Activated T-cell treated with anti-CD3 and anti-CD28 coated beads, Interleukin-2, amount 50 U/mL, for 72 hours (primary cell): Measurements from ENCODE around the gene TPST2. TPM values are rescaled to one million over a fixed set of nuclear protein-coding genes. Genes with fewer than 3 reads are reported as not detected.

Experiments
- ATAC-seq, 2 donors: fragments of 150-1000 bp; cut with Tn5 transposase; replicated peaks in 1 of 2; 2 replicates each; pipeline ENCODE4 v1.10.0; 2021; ENCODE audit warnings: moderate library complexity in 2 of 2, mild to moderate bottlenecking in 1 of 2
- DNase-seq, 2 donors: peaks; one replicate each; pipeline ENCODE4 v3.0.0; 2021 to 2022; ENCODE audit warnings: mixed read lengths in 1 of 2
- H3K27ac Mint-ChIP-seq: one replicate; pipeline ENCODE4 v1.8.0; 2022; ENCODE audit warnings: mild to moderate bottlenecking, moderate library complexity, mixed read lengths
- H3K27me3 Mint-ChIP-seq: one replicate; pipeline ENCODE4 v1.8.0; 2022; ENCODE audit warnings: low read depth, mixed read lengths
- H3K36me3 Mint-ChIP-seq, 2 donors: one replicate each; pipeline ENCODE4 v1.8.0; 2022; ENCODE audit warnings: mixed read lengths in 2 of 2, mild to moderate bottlenecking in 1 of 2; ENCODE audit not compliant: insufficient read depth in 2 of 2
- H3K4me1 Mint-ChIP-seq: one replicate; pipeline ENCODE4 v1.8.0; 2022; ENCODE audit warnings: low read depth, mixed read lengths
- H3K4me3 Mint-ChIP-seq, 2 donors: one replicate each; pipeline ENCODE4 v1.8.0; 2022; ENCODE audit warnings: mild to moderate bottlenecking in 2 of 2, mixed read lengths in 2 of 2, moderate library complexity in 2 of 2
- H3K9me3 Mint-ChIP-seq, 2 donors: one replicate each; pipeline ENCODE4 v1.8.0; 2022; ENCODE audit warnings: mixed read lengths in 2 of 2
- total RNA-seq, 2 donors: library from RNA; stranded (reverse); gene quantifications; one replicate each; pipeline ENCODE4 v1.2.3, GENCODE V29; 2022

Gene TPST2
- total RNA-seq, 2 donors from 2014 or later: 19.0 to 23.2 TPM

DNA sequence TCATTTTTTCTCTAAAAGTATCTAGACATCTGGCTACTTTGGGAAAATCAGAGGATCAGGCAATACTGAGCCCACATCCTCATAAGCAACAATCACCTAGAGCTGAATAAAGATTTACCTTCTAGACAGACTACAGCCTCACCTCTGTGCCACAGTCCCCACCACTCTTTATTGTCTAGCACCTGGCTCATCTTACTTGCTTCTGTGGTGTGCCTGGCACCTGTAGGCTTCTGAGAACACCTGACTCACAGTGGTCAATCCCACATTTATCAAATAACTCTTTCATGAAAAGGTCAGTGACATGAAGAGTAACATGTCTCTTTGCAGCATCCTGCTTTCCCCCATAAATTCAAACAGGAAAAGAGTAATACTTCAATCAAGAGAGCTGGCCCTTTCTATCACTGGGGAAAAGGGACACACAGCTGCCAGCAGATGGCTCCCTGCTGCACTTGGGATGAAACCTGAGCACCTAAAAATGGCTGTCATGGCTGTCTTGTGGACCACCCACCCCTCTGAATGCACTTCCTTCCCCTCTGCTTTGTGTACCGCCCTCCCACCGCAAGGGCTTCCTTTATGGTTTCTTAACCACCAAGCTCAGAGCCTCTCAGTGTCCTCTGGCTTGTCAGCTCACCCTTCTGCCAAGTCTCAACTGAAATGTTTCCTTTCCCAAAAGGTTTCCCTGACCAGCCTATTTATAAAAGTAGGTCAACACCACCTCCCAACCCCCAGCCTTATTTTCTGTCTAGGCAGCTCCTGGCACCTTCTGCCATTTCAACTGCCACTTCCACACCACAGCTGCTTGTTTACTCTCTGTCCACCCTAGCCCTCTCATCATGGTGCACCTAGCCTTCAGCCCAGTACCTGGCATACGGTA lies 87.0 kb downstream of the TPST2 start:
- H3K4me3 Mint-ChIP-seq: peak overlapping the region; percentile 41 to 66
- H3K4me1 Mint-ChIP-seq: peaks cover 21% of the 10 kb centered on the region
- H3K27ac Mint-ChIP-seq: peak overlapping the region; percentile 93
- no peaks in the 10 kb centered on the region for H3K27me3 Mint-ChIP-seq
- DNase-seq (peak; percentile 66 to 69), ATAC-seq (peak; percentile 87 to 89)
- peaks cover 15 to 38% of the 10 kb centered on the region in 2 donors for H3K36me3 Mint-ChIP-seq
- H3K9me3 Mint-ChIP-seq: no peaks in the 10 kb centered on the region

DNA sequence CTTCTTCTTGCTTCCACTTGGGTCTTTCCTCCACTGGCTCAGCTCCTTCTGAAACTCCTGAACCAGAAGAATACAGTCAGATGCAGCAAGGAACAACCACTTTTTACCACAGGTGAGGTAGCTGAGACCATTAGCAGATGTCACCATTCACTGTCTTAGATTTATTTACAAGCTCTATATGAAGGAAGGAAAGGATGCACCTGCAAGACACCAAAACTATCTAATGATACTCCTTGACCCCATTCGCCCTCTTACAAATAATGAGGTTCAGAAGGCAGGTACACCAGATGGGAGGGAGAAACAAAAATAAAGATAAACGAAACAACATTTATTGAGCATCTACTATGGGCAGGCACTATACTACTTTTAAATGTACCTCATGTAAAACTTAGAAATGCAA lies 87.9 kb downstream of the TPST2 start:
- H3K27ac Mint-ChIP-seq: peak overlapping the region; percentile 46
- H3K36me3 Mint-ChIP-seq: peaks cover 17 to 41% of the 10 kb centered on the region in 2 donors
- peaks cover 21% of the 10 kb centered on the region for H3K4me1 Mint-ChIP-seq
- H3K4me3 Mint-ChIP-seq: no peak overlapping the region
- DNase-seq: no peak
- no peaks in the 10 kb centered on the region for H3K9me3 Mint-ChIP-seq
- no peak for ATAC-seq
- no peaks in the 10 kb centered on the region for H3K27me3 Mint-ChIP-seq

DNA sequence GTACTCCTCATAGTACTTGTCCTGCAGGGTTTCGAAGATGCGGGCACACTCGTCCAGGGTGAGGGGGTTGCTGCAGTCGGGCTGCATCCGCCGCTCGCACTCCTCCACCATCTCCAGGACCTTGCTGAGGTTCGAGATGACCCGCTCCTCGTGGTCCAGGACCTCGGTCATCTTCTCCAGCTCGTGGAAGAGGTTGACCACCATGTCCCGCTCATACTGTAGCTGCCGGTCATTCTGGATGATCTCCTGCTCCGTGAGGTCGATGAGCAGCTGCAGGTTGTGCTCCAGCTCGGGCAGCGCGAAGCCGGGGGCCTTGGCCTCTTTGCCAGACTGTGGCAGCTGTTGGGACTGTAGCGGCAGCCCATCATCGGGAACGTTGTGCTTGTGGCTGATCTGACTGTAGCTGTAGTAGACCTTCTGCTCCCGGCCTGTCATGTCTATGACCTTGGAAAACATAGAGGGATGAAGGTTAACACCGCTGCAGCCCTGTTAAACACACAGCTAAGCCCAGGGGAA lies 90.7 kb downstream of the TPST2 start:
- no peaks in the 10 kb centered on the region for H3K9me3 Mint-ChIP-seq
- no peak overlapping the region for H3K27ac Mint-ChIP-seq
- DNase-seq (no peak), ATAC-seq (no peak)
- H3K27me3 Mint-ChIP-seq: no peaks in the 10 kb centered on the region
- H3K36me3 Mint-ChIP-seq: peaks cover 16 to 37% of the 10 kb centered on the region in 2 donors
- H3K4me1 Mint-ChIP-seq: peaks cover 17% of the 10 kb centered on the region
- H3K4me3 Mint-ChIP-seq: no peak overlapping the region

DNA sequence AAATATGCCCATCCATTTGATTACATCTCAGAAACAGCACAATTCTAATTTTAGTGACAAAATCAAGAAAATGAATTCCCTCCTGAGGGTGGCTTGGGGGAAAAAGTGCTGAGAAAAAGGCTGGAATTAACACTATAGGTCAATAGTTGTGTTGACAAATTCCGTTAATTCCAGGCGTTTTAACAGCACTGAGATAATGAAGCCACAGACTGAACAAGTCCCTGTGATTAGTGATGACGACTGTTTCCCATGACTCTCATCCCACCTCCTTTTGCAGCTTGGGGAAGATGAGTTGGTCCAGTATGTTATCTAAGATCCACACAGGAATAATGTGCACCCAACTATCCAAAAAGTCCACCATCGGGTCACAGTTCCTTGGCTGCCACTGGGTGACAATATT lies 93.5 kb downstream of the TPST2 start:
- DNase-seq: no peak
- H3K36me3 Mint-ChIP-seq: peaks cover 11 to 28% of the 10 kb centered on the region in 2 donors

DNA sequence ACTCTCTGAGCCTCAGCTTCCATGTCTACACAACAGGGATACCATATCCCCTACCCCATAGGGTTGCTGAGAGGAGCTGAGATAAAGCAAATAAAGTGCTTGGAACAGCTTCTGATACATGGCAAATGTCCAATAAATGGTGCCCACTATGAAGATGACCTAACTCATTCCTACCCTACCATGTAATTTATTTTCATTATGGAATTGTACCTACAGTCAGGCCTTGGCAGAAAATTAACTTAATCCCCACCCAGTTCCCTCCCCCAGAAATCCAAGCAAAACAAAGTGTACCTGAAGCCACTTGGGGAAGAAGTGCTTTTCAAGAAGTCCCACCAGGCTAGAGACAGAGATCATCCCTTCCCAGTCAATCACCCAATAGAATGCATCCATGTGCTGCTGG lies 95.4 kb downstream of the TPST2 start:
- no peak overlapping the region for H3K27ac Mint-ChIP-seq
- no peaks in the 10 kb centered on the region for H3K27me3 Mint-ChIP-seq
- no peaks in the 10 kb centered on the region for H3K9me3 Mint-ChIP-seq
- H3K4me1 Mint-ChIP-seq: peaks cover 9% of the 10 kb centered on the region
- DNase-seq (no peak), ATAC-seq (no peak)
- H3K36me3 Mint-ChIP-seq: peaks cover 11 to 29% of the 10 kb centered on the region in 2 donors
- no peak overlapping the region for H3K4me3 Mint-ChIP-seq

More for the DNA sequence above, 93.5 kb downstream of the TPST2 start:
- ATAC-seq: no peak
- no peaks in the 10 kb centered on the region for H3K27me3 Mint-ChIP-seq
- H3K27ac Mint-ChIP-seq: no peak overlapping the region
- H3K4me3 Mint-ChIP-seq: no peak overlapping the region
- peaks cover 9% of the 10 kb centered on the region for H3K4me1 Mint-ChIP-seq
- H3K9me3 Mint-ChIP-seq: no peaks in the 10 kb centered on the region

DNA sequence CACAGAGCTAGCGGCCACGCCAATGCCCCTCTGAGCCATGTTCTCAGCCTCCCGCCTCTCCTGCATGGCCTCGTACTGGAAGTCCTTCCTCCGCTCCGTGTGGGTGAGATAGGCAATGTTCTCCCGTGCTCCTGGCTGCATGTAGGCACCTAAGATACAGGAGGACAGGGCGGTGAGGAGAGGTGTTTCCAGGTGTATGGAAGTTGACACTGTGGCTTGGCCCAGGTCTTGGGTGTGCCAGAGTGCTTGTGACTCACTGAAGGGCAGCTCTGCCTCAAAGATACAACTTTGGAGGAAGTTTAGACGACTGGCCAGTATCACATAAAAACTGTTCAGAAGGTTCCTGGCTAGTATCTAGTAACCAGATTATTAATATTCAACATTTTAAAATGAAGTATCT lies 97.7 kb downstream of the TPST2 start:
- H3K27me3 Mint-ChIP-seq: no peaks in the 10 kb centered on the region
- H3K4me1 Mint-ChIP-seq: peaks cover 9% of the 10 kb centered on the region
- no peak overlapping the region for H3K4me3 Mint-ChIP-seq
- H3K36me3 Mint-ChIP-seq: peaks cover 10 to 29% of the 10 kb centered on the region in 2 donors
- DNase-seq: no peak
- no peaks in the 10 kb centered on the region for H3K9me3 Mint-ChIP-seq
- ATAC-seq: no peak
- no peak overlapping the region for H3K27ac Mint-ChIP-seq

DNA sequence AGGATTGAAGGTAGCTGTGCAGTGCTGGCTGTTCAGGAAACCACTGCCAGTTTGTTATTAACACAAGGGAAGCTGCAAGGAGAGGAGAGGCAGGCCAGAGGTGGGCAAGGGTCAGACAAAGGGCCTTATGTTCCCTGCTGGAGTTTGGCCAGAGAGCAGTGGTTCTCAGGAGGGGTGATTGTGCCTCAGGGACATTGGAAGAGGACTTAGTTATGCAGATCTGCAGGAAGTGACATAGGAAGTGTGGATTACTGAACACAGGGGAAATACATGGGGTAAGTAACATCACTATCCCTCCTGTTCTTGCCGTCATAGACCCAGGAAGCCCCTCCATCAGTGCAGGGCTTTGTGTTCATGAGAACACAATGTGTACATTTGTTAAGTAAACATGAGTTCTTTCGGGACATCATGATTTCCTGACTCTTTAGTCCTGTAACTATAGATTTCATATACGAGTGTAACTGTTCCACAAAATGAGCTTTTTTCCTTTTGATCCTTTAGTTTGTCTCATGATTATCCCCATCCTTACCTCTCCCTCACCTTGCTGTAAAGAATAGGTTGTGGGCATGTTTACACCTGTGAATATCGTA lies 100.4 kb downstream of the TPST2 start:
- Mint-ChIP-seq H3K9me3 (no peaks in the 10 kb centered on the region), H3K4me3 (no peak overlapping the region), H3K27ac (peak overlapping the region; percentile 16), H3K4me1 (peaks cover 33% of the 10 kb centered on the region), H3K36me3 (peaks cover 7 to 25% of the 10 kb centered on the region in 2 donors), H3K27me3 (no peaks in the 10 kb centered on the region)
- ATAC-seq (no peak), DNase-seq (no peak)

DNA sequence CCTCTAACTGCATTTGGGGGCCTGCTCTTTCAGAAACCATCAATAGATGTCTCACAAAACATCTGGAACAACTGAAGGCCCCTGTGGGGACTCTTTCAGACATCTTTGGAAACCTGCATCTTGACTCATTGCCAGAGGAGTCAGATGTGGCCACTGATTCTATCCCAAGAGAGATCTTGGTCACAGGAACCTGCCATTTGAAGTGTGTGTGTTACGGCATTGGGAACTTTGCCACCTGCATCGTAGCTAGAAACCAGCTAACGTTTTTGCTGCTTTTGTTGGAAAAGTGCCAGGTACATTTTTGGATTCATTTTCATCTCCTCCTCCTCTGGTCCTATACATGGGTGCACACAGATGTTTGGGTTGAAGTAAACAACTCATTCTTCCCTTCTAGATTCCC lies 101.9 kb downstream of the TPST2 start:
- ATAC-seq: no peak
- H3K4me1 Mint-ChIP-seq: peaks cover 31% of the 10 kb centered on the region
- peaks cover 1 to 19% of the 10 kb centered on the region in 2 donors for H3K36me3 Mint-ChIP-seq
- H3K9me3 Mint-ChIP-seq: no peaks in the 10 kb centered on the region
- H3K27me3 Mint-ChIP-seq: no peaks in the 10 kb centered on the region
- peak overlapping the region; percentile 16 for H3K27ac Mint-ChIP-seq
- no peak for DNase-seq
- no peak overlapping the region for H3K4me3 Mint-ChIP-seq

DNA sequence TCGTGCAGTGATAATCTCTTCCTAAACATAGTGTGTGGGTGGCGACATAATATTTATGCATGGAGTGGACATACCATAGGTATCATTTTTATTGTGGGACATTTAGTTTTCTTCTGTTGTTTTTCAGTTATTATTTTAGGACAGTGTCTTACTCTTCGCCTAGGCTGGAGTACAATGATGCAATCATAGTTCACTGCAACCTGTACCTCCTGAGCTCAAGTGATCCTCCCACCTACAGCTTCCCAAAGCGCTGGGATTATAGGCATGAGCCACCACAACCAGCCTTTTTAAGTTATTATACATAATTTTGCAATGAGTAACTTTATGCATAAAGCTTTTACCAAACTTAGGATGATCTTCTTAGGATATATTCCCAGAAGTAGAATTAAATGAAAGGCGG lies 103.5 kb downstream of the TPST2 start:
- Mint-ChIP-seq H3K4me1 (peaks cover 47% of the 10 kb centered on the region), H3K36me3 (peaks cover 1 to 15% of the 10 kb centered on the region in 2 donors), H3K4me3 (peak overlapping the region in 1 of 2 donors; percentile 68), H3K27me3 (no peaks in the 10 kb centered on the region), H3K9me3 (no peaks in the 10 kb centered on the region), H3K27ac (peak overlapping the region; percentile 93)
- ATAC-seq: no peak
- no peak for DNase-seq

DNA sequence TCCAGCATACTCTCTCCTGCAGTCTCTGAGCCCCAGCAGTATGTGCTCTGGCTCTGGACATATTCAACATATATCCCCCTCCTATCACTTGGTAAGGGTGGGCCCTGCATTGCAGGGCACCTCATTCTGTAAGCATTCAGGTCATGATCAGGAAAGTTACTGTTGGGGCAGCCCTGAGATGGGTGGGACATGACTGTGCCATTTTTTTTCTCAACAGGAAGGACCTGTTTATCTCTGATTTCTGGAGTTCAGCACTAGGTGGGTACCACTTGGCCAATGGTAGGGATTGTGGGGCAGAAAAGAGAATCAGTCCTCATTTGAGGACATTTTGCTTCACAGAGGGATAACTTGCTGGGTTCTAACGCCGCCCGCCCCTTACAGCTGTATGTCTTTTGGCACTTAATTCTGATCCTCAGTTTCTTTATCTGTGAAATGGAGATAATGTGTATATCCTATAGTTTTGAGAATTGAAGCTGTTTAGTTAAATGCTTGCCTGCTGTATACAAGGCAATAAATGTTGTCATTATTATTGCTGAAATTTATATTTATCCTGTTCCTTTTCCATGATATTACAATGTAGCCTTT lies 104.0 kb downstream of the TPST2 start:
- Mint-ChIP-seq H3K27me3 (no peaks in the 10 kb centered on the region), H3K9me3 (no peaks in the 10 kb centered on the region), H3K36me3 (peaks cover 1 to 11% of the 10 kb centered on the region in 2 donors), H3K4me1 (peaks cover 52% of the 10 kb centered on the region), H3K27ac (peak overlapping the region; percentile 93), H3K4me3 (peak overlapping the region; percentile 90 to 95)
- DNase-seq: no peak
- no peak for ATAC-seq

DNA sequence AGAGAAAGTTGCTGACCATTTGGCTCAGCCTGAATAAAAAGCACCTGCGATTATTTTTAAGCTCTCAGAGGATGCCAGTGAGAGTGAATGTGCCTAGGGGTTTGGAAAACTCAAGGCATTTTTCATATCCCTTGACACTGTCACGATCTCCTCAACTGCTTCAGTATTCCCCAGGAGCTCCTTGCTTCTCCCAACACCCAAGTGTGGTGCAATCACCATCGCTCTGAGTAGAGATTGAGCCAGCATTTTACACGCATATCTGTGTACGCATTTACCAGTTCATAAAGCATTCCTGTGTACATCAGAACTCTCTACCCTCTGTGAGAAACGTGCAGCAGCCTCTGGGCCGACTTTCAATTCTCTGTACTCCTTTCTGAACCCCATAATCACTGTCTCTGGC lies 104.9 kb downstream of the TPST2 start:
- Mint-ChIP-seq H3K27me3 (no peaks in the 10 kb centered on the region), H3K9me3 (no peaks in the 10 kb centered on the region), H3K4me3 (peak overlapping the region; percentile 90 to 95), H3K27ac (peak overlapping the region; percentile 82), H3K4me1 (peaks cover 61% of the 10 kb centered on the region), H3K36me3 (peaks cover 1 to 7% of the 10 kb centered on the region in 2 donors)
- DNase-seq (no peak), ATAC-seq (no peak)

DNA sequence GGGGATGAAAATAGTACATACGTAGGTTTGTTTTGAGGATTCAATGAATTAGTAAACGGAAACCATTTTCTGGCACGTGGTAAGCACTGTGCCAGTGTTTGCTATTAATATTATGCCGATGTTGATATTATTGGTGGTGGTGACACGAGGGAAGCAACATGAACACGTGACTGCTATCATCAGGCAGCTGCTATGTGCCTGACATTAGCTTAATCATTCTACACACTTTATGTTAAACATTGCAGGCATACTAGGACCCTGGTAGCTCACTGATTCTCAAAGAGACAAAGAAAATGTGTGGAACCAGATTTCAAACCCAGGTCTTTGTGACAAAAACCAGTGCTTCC lies 105.6 kb downstream of the TPST2 start:
- DNase-seq: no peak
- peak overlapping the region; percentile 90 to 95 for H3K4me3 Mint-ChIP-seq
- H3K36me3 Mint-ChIP-seq: peaks cover 1 to 10% of the 10 kb centered on the region in 2 donors
- H3K27ac Mint-ChIP-seq: peak overlapping the region; percentile 90
- H3K9me3 Mint-ChIP-seq: no peaks in the 10 kb centered on the region
- no peak for ATAC-seq
- H3K4me1 Mint-ChIP-seq: peaks cover 68% of the 10 kb centered on the region
- no peaks in the 10 kb centered on the region for H3K27me3 Mint-ChIP-seq
